Panc1 (cell line): ENCODE measurements around the gene TMEM132E. TPM values are rescaled to one million over a fixed set of nuclear protein-coding genes. Genes with fewer than 3 reads are reported as not detected.

Experiments used
- ATAC-seq: fragments of 200-7000 bp; cut with Tn5 transposase; 2 replicates; pipeline ENCODE4 v1.9.1; 2020; ENCODE audit warnings: mild to moderate bottlenecking, moderate library complexity
- BruUV-seq: library from RNA; stranded (reverse); fragments of 400-500 nt; replicated peaks from 2 replicates; lab custom pipeline; 2021; lab: Mats Ljungman, UMichigan
- CTCF ChIA-PET: fragments of 300-600 bp; sonication (Branson Sonifier 250); formaldehyde crosslinking; loops from one replicate; lab custom pipeline; 2022; ENCODE audit warnings: antibody characterized with exemption; lab: Charles Lee
- POLR2A ChIA-PET: fragments of 300-600 bp; sonication (Branson Sonifier 250); formaldehyde crosslinking; loops from one replicate; lab custom pipeline; 2022; ENCODE audit warnings: antibody characterized with exemption; lab: Charles Lee
- DNase-seq: peaks from one replicate; pipeline ENCODE4 v3.0.0-alpha.2; 2010; ENCODE audit warnings: low read depth, low spot score
- H3K27ac ChIP-seq: 2 replicates; pipeline ENCODE4 v1.5.1; 2011; ENCODE audit warnings: mild to moderate bottlenecking, low read length, inconsistent platforms
- H3K27me3 ChIP-seq: fragments of 200-500 bp; sonication (Bioruptor generic); 2 replicates; pipeline ENCODE4 v1.6.0; 2014; ENCODE audit warnings: low read length, inconsistent platforms; ENCODE audit not compliant: control insufficient read depth, insufficient read depth
- H3K36me3 ChIP-seq: fragments of 200-500 bp; sonication (Bioruptor generic); 2 replicates; pipeline ENCODE4 v1.5.1; 2014; ENCODE audit warnings: inconsistent platforms, mild to moderate bottlenecking, low read length, moderate library complexity; ENCODE audit not compliant: control insufficient read depth, insufficient read depth
- H3K4me1 ChIP-seq: 2 replicates; pipeline ENCODE4 v1.5.1; 2011; ENCODE audit warnings: inconsistent platforms, mild to moderate bottlenecking, low read length, moderate library complexity; ENCODE audit not compliant: control insufficient read depth, insufficient read depth
- H3K4me3 ChIP-seq, 2 experiments: 2 replicates each; pipeline ENCODE4 v1.5.1; 2011 to 2012; ENCODE audit warnings: low read depth in 2 of 2, low read length in 2 of 2, mild to moderate bottlenecking in 2 of 2, inconsistent platforms in 1 of 2, moderate library complexity in 1 of 2
- H3K9me3 ChIP-seq: fragments of 200-500 bp; sonication (Bioruptor generic); 2 replicates; pipeline ENCODE4 v1.5.1; 2014; ENCODE audit warnings: low read depth, mild to moderate bottlenecking, inconsistent platforms, low read length, moderate library complexity; ENCODE audit not compliant: control insufficient read depth, insufficient read depth
- CTCF ChIP-seq: fragments of 450-650 bp; IDR thresholded peaks from 2 replicates; pipeline ENCODE4 v1.5.1; 2017; ENCODE audit warnings: mild to moderate bottlenecking
- POLR2AphosphoS5 ChIP-seq: IDR thresholded peaks from 2 replicates; pipeline ENCODE4 v1.6.1; 2012; ENCODE audit warnings: mild to moderate bottlenecking, low read depth, low read length, moderate library complexity
- SIN3A ChIP-seq: IDR thresholded peaks from 2 replicates; pipeline ENCODE4 v1.6.1; 2012; ENCODE audit warnings: low read depth, mild to moderate bottlenecking, low read length, moderate library complexity, borderline replicate concordance; ENCODE audit not compliant: insufficient read depth
- TCF7L2 ChIP-seq: IDR thresholded peaks from 2 replicates; pipeline ENCODE4 v1.6.1; 2011; ENCODE audit warnings: mild to moderate bottlenecking, low read depth, low read length, inconsistent platforms
- in situ Hi-C: cut with HindIII; loops from 2 replicates; pipeline ENCODE4 v1.10.0; 2016; ENCODE audit warnings: low sequenced_read_pairs, low pct_unique_long_range_greater_than_20kb
- intact Hi-C: fragments of 100-400 bp; cut with micrococcal nuclease; formaldehyde crosslinking; loops from one replicate; pipeline ENCODE4 v1.10.0; 2022; ENCODE audit not compliant: unreplicated experiment
- total RNA-seq: library from RNA; stranded (reverse); gene quantifications from one replicate; pipeline ENCODE4 v1.2.1, GENCODE V29; 2021; ENCODE audit not compliant: unreplicated experiment
- TF ChIP-seq, protein P1 (sequence below), 2 experiments: IDR thresholded peaks; 2 replicates each; pipeline ENCODE4 v1.6.1; 2011 to 2012; ENCODE audit warnings: low read depth in 2 of 2, control low read depth in 1 of 2, low read length in 1 of 2, mild to moderate bottlenecking in 1 of 2, moderate library complexity in 1 of 2; ENCODE audit not compliant: insufficient read depth in 1 of 2

Gene TMEM132E
- total RNA-seq, 1 experiment from 2014 or later = not detected

DNA sequence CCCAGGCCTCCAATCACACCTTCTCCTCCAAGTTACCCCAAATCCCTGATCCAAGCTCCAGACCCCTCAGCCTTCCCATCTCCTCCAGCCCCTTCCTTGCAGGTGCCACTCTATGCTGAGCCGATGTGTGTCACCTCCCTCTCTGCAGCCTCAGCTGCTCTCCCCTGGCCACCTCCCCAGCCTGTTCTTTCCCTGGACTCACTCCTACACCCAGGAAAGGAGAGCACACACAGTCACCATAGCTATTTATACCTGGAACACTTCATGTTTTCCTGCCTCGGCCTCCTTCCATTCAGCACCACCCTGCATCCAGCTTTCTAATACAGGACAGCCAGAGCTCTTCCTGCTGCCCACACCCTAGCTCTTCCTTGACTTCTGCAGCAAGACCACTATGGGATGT, 12.5 kb upstream of the TMEM132E start:
- H3K27ac ChIP-seq = no peak overlapping the region
- no peaks in the 10 kb centered on the region for H3K36me3 ChIP-seq
- ChIA-PET POLR2A (no interaction called here), CTCF (no interaction called here)
- no peaks in the 10 kb centered on the region for H3K4me1 ChIP-seq
- H3K9me3 ChIP-seq = no peaks in the 10 kb centered on the region
- no peak for TF ChIP-seq TCF7L2
- TF ChIP-seq, protein P1, sequence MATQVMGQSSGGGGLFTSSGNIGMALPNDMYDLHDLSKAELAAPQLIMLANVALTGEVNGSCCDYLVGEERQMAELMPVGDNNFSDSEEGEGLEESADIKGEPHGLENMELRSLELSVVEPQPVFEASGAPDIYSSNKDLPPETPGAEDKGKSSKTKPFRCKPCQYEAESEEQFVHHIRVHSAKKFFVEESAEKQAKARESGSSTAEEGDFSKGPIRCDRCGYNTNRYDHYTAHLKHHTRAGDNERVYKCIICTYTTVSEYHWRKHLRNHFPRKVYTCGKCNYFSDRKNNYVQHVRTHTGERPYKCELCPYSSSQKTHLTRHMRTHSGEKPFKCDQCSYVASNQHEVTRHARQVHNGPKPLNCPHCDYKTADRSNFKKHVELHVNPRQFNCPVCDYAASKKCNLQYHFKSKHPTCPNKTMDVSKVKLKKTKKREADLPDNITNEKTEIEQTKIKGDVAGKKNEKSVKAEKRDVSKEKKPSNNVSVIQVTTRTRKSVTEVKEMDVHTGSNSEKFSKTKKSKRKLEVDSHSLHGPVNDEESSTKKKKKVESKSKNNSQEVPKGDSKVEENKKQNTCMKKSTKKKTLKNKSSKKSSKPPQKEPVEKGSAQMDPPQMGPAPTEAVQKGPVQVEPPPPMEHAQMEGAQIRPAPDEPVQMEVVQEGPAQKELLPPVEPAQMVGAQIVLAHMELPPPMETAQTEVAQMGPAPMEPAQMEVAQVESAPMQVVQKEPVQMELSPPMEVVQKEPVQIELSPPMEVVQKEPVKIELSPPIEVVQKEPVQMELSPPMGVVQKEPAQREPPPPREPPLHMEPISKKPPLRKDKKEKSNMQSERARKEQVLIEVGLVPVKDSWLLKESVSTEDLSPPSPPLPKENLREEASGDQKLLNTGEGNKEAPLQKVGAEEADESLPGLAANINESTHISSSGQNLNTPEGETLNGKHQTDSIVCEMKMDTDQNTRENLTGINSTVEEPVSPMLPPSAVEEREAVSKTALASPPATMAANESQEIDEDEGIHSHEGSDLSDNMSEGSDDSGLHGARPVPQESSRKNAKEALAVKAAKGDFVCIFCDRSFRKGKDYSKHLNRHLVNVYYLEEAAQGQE (IDR thresholded peaks at IDR 0.05; ENCODE audit: insufficient read depth in 1 of 2, low read depth in 2 of 2, low read length in 1 of 2) = no peak
- no peak for TF ChIP-seq POLR2AphosphoS5
- no peak for TF ChIP-seq SIN3A
- TF ChIP-seq CTCF = no peak
- intact Hi-C loops = no loop called here
- no TSS peak for BruUV-seq
- DNase-seq (no peak), ATAC-seq (no peak)
- in situ Hi-C loops = no loop called here
- no peak overlapping the region for H3K4me3 ChIP-seq
- peaks cover 6% of the 10 kb centered on the region for H3K27me3 ChIP-seq

DNA sequence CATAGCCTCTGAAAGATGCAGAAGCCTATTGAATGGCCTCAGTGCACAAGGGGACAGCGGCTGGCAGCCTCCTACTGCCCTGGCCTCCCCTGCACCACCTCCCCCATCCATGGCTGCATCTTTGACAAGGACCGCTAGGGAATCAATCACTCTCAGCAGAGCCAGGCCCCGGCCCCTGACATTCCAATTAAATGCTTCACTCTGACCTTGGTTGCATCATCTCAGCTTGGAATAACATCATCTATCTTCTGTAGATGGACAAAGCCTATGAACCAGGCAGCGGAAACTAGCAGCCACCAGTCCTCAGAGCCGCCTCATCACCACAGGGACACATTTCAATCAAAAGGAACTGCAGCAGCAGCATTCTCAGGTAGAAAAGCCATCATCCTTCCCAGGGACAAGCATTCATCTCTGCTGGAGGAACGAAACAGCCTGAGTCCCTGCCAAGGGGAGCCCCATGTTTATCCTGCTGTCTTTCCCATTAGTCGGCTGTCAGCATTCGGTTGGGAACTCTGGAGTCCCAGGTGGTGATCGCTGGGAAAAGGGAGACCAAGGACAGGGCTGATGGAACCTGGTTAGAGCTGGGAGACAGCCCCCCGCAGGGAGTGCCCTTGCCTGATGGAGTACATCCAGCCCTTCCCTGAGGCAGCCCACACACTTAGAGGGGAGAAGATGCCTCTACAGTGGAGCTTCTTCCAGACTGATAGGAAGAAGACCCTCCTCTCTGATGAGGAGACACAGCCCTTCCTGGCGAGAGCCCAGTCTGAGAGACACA, 11.5 kb upstream of the TMEM132E start:
- TF ChIP-seq CTCF (no peak), POLR2AphosphoS5 (no peak), SIN3A (no peak), TCF7L2 (no peak)
- TF ChIP-seq, protein P1 (IDR thresholded peaks at IDR 0.05; ENCODE audit: insufficient read depth in 1 of 2, low read depth in 2 of 2, low read length in 1 of 2) = no peak
- Histone ChIP-seq H3K4me1 (no peaks in the 10 kb centered on the region), H3K36me3 (no peaks in the 10 kb centered on the region), H3K27ac (no peak overlapping the region), H3K4me3 (no peak overlapping the region), H3K27me3 (peaks cover 6% of the 10 kb centered on the region), H3K9me3 (no peaks in the 10 kb centered on the region)
- ATAC-seq (no peak), DNase-seq (no peak)
- intact Hi-C loops = no loop called here
- in situ Hi-C loops = no loop called here
- ChIA-PET POLR2A (no interaction called here), CTCF (no interaction called here)
- BruUV-seq = no TSS peak
